HG02763 (cell line): ENCODE measurements around the gene SIPA1L3.

Experiments used
- ATAC-seq: cut with Tn5 transposase; IDR thresholded peaks from one replicate; pipeline ENCODE4 v1.9.1; 2021; ENCODE audit warnings: mild to moderate bottlenecking, moderate library complexity; ENCODE audit not compliant: unreplicated experiment

The SIPA1L3 gene

GRCh38 chr19:38036707-38037611, 130.0 kb downstream of the SIPA1L3 start:
- no peak for ATAC-seq

- no peak for ATAC-seq
These were observed 133.0 kb downstream of the SIPA1L3 start for GRCh38 chr19:38039966-38040365.

GRCh38 chr19:38042132-38042531, 135.1 kb downstream of the SIPA1L3 start:
- no peak for ATAC-seq

- ATAC-seq: no peak
These were observed 136.7 kb downstream of the SIPA1L3 start for GRCh38 chr19:38043649-38044144.

- ATAC-seq: no peak
These were observed 137.5 kb downstream of the SIPA1L3 start for GRCh38 chr19:38044267-38045111.

GRCh38 chr19:38045554-38046253, 138.7 kb downstream of the SIPA1L3 start:
- ATAC-seq: no peak

- no peak for ATAC-seq
These were observed 139.4 kb downstream of the SIPA1L3 start for GRCh38 chr19:38046254-38047048.

- no peak for ATAC-seq
These were observed 140.0 kb downstream of the SIPA1L3 start for GRCh38 chr19:38047049-38047438.

- no peak for ATAC-seq
These were observed 140.6 kb downstream of the SIPA1L3 start for GRCh38 chr19:38047641-38048040.

- ATAC-seq: peak; percentile 38
These were observed 142.2 kb downstream of the SIPA1L3 start for GRCh38 chr19:38049105-38049649.

GRCh38 chr19:38055010-38055409, 148.0 kb downstream of the SIPA1L3 start:
- no peak for ATAC-seq

- ATAC-seq: no peak
These were observed 148.9 kb downstream of the SIPA1L3 start for GRCh38 chr19:38055655-38056521.

GRCh38 chr19:38056646-38057045, 149.6 kb downstream of the SIPA1L3 start:
- ATAC-seq: no peak

GRCh38 chr19:38057959-38058690, 151.1 kb downstream of the SIPA1L3 start:
- ATAC-seq: no peak

- ATAC-seq: no peak
These were observed 152.9 kb downstream of the SIPA1L3 start for GRCh38 chr19:38059897-38060296.

- no peak for ATAC-seq
These were observed 153.3 kb downstream of the SIPA1L3 start for GRCh38 chr19:38060331-38060730.

- no peak for ATAC-seq
These were observed 154.3 kb downstream of the SIPA1L3 start for GRCh38 chr19:38061294-38061693.
